NCI-H1694 treated with DMSO at 0.1 percent for 48 hours (cell line): ENCODE measurements around the gene CCDC152.
"Not testable (repeated sequence)": the region's sequence is repeated elsewhere in the genome, so short reads cannot be mapped to it uniquely, and the experiment has no call there.

ENCODE experiments used
- DNase-seq: peaks from one replicate; lab custom pipeline; 2025; lab: John Stamatoyannopoulos, UW

Gene CCDC152

DNA sequence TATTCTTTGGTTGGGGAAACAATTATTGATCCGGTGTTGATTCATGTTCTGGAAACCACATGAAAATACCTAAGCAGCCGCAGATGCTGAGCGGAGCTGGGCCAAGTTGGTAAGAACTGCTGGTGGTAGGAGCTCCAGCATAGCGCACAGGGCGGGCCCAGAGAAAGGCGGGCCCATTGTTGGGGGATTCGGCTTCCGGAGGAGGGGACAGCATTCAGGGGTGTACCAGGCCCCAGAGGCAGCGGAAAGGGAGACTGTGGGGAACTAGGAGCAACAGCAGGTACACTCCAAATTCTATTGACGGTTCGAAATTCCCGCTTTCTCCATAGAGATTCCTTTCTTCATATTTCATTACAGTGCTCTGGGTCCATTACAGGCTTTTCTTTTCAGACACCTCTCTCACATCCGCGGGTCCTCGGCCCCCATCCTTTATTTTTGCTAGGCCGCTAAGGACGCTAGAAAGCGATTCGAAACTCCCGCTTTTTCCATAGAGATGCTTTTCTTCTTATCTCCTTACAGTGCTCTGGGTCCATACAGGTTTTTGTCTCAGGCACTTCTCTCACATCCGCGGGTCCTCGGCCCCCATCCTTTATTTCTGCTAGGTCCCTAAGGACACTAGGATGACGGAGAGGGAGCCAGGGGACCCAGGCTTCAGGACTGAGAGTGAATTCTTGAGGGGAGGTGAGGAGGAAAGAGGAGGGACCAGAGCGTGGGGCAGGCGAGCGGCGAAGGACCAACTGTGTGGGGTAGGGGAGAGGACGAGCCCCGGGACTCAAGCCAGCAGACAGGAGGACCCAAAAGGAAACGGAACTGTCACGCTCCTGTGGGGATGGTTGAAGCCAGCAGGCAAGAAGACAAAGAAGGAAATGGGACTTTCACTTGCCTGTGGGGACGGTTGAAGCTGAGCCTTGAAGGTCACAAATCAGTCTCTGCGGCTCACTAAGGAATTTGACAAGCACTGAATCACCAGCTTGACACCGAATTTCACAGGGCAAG lies at the start of gene CCDC152:
Gene CCDC152 (plus strand): TSS at position 213 of the 996 bp plus-strand sequence. CDS start 2,304 bp downstream, outside the sequence.
- no peak for DNase-seq

- DNase-seq: no peak
Observed at GRCh38 chr5:42715785-42716184, 40.8 kb upstream of the CCDC152 start.

DNA sequence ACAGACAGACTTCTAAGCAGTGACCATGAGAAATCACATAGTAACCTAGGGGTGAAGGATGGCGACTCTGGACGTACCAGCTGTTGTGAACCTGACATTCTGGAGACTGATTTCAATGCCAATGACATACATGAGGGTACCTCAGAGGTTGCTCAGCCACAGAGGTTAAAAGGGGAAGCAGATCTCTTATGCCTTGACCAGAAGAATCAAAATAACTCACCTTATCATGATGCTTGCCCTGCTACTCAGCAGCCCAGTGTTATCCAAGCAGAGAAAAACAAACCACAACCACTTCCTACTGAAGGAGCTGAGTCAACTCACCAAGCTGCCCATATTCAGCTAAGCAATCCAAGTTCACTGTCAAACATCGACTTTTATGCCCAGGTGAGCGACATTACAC lies 38.0 kb upstream of the CCDC152 start:
- DNase-seq: no peak

- DNase-seq: no peak
Observed at GRCh38 chr5:42719034-42719433, 37.6 kb upstream of the CCDC152 start.

GRCh38 chr5:42720251-42720650 lies 36.4 kb upstream of the CCDC152 start:
- DNase-seq: no peak

GRCh38 chr5:42721484-42721883 lies 35.1 kb upstream of the CCDC152 start:
- no peak for DNase-seq

GRCh38 chr5:42734531-42735058 lies 22.0 kb upstream of the CCDC152 start:
- not testable (repeated sequence) for DNase-seq

DNA sequence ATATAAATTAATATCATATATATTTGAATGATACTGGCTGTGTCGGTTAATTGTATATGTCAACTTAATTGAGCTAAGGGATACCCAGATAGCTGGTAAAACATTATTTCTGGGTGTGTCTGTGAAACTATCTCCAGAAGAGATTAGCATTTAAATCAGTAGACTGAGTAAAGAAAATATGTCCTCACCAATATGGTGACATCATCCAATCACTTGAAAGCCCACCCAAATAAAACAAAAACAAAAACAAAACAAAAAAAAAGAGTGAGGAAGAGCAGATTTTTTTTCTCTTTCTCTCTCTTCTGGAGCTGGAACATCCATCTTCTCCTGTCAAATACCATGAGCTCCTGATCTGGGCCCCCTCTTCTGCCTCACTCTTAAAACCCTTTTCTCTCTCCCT lies 15.7 kb upstream of the CCDC152 start:
- DNase-seq: no peak

GRCh38 chr5:42745426-42745825 lies 11.2 kb upstream of the CCDC152 start:
- DNase-seq: no peak

DNA sequence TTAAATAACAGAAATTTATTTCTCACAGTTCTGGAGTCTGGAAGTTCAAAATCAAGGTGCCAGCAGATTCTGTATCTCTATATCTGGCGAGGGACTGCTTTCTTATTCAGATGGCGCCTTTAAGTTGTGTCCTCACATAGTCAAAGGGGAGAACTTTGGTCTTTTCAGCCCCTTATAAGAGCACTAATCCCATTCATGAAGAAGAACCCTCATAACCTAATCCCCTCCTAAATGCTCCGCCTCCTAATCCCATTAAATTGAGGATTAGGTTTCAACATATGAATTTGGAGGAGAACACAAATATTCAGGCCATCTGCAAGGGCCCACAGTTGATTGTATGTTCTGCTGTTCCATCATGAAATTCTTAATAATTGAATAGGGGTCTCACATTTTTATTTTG lies 10.8 kb upstream of the CCDC152 start:
- no peak for DNase-seq

GRCh38 chr5:42749020-42749419 lies 7.6 kb upstream of the CCDC152 start:
- DNase-seq: no peak

- no peak for DNase-seq
Observed at GRCh38 chr5:42750507-42750906, 6.1 kb upstream of the CCDC152 start.

DNA sequence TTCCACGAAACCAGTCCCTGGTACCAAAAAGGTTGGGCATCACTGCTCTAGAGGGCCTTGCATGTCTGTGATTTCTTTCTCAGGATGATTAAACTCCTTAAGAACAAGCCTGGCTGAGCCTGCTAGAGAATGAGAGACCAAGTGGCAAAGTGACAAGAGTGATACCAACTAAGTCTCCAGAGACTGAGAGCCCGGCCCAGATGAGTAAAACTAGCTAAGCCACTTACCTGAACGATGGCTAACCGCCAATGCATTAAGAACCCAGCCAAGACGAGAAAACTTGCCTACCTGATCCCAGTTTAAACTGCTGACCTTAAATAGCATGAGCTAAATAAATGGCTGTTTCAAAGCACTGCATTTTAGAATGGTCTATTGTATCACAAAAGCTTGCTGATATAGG lies 5.6 kb upstream of the CCDC152 start:
- DNase-seq: no peak

DNA sequence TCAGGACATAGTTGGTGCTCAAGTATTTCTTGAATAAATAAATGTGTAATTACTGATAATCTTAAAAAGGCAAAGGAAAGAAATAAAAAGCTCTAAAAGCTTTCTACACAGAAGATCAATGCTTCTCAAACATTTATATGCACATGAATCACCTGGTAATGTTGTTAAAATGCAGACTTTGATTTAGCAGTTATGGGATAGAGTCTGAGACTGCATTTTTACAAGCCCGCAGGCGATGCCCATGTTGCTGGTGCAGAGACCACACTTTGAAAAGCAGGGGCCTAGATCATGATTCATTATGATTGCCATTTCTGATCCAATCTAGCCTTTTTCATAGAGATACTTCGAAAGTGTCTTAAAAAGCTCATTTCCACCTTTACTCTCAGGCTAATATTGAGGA lies 3.5 kb upstream of the CCDC152 start:
- no peak for DNase-seq

GRCh38 chr5:42759456-42759855 lies 2.8 kb downstream of the CCDC152 start:
- DNase-seq: no peak

GRCh38 chr5:42760426-42760825 lies 3.8 kb downstream of the CCDC152 start:
- no peak for DNase-seq

GRCh38 chr5:42761791-42762190 lies 5.2 kb downstream of the CCDC152 start:
- no peak for DNase-seq

GRCh38 chr5:42767491-42768105 lies 11.0 kb downstream of the CCDC152 start:
- peak; percentile 20 for DNase-seq

DNA sequence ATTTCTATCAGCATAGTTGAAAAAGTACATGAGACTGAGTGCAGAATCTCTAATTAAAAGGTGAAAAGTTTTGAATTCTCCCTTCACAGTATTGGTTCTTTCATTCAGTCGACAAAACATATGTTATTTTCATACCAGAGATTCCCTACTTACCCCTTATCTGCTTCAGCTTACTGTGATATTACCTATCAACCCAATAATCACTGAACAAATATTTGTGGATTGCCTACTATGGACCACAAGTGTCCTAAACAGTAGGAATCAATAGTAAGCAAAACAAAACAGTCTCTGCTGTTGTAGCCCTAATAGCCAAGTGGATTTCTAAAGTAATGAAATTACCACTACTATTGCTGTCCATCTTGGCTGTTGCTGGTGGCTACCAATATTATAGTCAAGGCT lies 11.5 kb downstream of the CCDC152 start:
- no peak for DNase-seq

DNA sequence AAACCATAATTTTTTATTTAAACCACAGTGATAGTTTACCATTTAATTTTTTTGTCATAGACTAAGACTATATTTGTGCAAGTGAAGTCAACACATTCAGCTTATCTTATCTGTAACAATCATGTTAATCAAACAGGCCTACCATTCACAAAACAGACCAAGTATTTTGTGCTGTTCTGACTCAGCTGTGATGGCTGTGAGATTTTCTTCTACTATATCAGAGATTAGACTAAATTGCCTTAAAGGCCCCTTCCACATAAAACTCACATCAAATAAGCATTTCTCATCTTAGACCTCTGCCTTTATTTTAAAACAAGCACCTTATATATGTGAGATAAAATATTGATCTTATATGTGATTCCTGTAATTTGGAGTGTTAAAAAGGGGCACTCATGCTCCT lies 13.4 kb downstream of the CCDC152 start:
- DNase-seq: no peak

DNA sequence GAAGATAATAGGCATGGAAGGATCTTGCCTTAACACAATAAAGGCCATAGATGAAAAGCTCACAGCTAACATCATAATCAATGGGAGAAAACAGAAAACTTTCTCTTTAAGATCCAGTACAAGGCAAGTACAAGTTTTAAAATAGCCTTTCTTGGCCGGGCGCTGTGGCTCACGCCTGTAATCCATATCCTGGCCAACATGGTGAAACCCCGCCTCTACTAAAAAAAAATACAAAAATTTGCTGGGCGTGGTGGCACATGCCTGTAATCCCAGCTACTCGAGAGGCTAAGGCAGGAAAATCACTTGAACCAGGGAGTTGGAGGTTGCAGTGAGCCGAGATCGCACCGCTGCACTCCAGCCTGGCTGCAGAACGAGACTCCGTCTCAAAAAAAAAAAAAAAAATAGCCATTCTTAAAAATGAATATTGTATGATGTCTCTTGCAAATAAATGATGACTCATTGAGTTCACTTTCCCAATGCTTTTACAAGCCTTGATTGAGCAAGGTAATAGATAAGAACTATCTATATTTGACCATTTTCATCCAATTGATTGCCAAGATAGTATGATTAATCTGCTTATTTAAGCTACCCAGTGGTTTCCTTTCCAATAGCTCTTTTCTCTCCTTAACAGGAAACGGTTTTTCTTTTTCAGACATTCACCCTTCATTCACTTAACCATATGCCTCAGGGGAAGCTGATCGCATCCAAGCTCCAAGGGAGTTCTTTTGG lies 15.8 kb downstream of the CCDC152 start:
- DNase-seq: no peak

DNA sequence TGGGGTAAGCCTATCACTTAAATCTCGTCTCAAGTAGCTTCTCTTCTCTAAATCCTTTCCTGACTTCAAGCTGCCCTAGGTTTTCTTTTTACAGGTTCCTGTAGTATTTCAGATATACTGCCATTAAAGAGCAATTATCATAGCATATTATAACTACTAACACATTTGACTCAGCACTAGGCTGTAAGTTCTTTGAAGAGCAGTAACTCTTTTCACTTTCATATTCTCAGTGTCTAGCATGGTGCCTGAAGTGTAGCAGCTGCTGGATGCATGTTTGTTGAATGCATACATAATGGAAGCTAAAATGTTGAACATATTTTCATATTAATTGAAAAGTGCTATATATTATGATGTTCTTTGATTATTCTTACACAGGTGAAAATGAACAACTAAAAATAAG lies 22.5 kb downstream of the CCDC152 start:
- no peak for DNase-seq
